NCI-H774 (cell line): ENCODE data around the gene NBEA.

Experiments used
- DNase-seq: peaks from one replicate; lab custom pipeline; 2025; lab: John Stamatoyannopoulos, UW

The NBEA gene

GRCh38 chr13:35514061-35514477 lies 572.0 kb downstream of the NBEA start:
- no peak for DNase-seq

GRCh38 chr13:35514801-35515502 lies 572.9 kb downstream of the NBEA start:
- no peak for DNase-seq

GRCh38 chr13:35518337-35518946 lies 576.4 kb downstream of the NBEA start:
- no peak for DNase-seq

- no peak for DNase-seq
These were observed 582.1 kb downstream of the NBEA start for GRCh38 chr13:35524171-35524570.

- DNase-seq: no peak
These were observed 584.5 kb downstream of the NBEA start for GRCh38 chr13:35526577-35526976.

GRCh38 chr13:35527451-35527850 lies 585.4 kb downstream of the NBEA start:
- no peak for DNase-seq

DNA sequence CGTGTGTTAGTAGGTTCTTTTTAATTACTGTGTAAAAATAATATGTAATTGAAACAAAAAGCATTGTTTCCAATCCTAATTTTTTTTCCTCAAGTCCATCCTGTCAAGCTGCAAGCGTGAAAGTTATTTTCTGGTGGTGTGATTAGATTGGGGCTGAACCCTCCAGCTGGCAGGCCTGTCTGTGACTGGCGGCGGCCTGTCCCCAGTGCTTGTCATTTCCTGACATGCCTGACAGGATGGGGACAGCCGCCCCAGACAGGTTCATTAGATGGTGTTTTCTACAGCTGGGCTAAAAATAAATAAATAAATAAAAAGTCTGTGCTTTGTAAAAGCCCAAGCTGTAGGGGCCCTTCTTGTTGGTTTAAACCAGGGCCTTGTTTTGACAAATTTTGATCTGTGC lies 588.1 kb downstream of the NBEA start:
- DNase-seq: no peak

GRCh38 chr13:35530581-35530980 lies 588.5 kb downstream of the NBEA start:
- DNase-seq: no peak

- DNase-seq: no peak
These were observed 589.5 kb downstream of the NBEA start for GRCh38 chr13:35531526-35531925.

DNA sequence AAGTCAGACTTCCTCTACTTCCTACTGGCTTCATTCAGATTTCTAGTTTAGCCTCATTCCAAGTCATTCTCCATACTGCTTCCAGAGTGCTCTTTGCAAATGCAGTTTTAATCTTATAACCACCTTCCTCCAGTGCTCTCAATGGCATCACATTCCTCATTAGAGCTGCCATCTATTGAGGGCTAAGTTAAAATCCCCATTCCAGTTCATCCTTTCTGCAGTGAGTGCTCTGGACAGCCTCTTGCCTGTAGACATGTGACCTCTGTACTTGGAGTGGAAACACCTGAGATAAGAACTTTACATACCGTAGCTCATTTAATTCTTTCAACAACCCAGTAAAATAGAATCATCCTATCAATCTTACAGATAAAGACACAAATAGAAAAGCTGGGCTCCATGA lies 592.3 kb downstream of the NBEA start:
- no peak for DNase-seq

DNA sequence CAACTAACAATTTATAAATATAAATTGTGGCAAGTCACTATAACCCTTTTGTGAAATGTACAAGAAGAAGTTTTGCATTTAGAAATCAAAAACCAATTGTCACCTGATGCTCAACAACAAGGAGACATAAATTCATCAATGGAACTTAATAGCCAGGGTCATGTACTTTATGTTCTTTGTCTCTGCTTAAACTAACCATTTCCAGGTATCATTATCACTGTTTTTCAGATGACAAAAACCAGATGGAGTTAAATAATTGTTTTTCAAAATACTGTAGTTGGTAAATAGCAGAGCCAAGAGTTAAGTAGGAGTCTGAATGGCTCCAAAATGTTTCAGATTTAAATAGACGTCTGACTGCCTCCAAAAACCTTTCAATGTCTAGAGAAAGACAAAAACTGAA lies 606.7 kb downstream of the NBEA start:
- DNase-seq: no peak

GRCh38 chr13:35549481-35549880 lies 607.4 kb downstream of the NBEA start:
- no peak for DNase-seq

GRCh38 chr13:35552172-35552844 lies 610.2 kb downstream of the NBEA start:
- DNase-seq: no peak

DNA sequence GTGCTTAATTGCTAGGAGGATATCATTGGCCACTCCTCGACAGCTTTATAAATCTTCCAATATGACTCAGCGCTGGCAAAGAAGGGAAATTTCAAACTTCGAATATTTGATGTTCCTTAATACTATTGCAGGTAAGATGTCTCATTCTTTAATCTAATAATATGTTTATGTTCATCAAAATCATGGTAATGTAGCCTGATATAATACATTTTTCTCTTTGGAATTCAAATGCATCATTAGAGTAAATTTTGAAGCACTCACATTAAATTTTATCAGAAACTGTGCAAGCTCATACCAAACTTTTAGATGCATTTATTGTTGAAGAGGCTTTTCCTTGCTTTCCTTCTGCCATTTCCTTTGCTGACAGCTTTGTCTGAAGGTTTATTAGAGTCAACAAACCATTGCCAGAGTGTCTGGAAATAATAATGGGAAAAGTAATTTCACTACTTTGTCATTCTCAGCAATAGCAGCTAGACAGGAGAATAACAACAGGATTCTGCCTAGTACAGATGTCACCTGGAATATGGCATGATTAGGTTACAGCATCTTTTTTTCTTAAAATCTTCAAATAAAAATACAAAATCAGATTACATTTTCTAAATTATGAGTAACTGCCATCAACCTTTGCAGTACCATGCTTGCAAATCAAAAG lies 613.0 kb downstream of the NBEA start:
- no peak for DNase-seq

GRCh38 chr13:35557475-35557874 lies 615.4 kb downstream of the NBEA start:
- no peak for DNase-seq

DNA sequence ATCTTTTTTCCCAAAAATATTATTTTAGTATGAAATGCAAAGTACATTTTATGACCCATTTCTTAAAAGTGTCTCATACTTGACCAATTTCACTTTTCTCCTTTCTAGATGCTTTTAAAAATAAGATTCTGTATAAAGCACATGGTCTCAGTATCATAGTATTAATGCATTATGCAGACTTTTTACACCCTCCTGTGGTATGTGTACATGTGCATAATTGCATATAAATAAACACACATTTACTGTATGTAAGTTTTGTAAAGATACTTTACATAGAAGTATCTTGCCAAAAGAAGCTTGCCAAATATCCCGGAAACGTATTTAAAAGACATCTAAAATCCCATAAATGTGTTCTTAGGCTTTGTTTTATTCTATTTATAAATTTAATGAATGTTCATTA lies 619.5 kb downstream of the NBEA start:
- no peak for DNase-seq

DNA sequence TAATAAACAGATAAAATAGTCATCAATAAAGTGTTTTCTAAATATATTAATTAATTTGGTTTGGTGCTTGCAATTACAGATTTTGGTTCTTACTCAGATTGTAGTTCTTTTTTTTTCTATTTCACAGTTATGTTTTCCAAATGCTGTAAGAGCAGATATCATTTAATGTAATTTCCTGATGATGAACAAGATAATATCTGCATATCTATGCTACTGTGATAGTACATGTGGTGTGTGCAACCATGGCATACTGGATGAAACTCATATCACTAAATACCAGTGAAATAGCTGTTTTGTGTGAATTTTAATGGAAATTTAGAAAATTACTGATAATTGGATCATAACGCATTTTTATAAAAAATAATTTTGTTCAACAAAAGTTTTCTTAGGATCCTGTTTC lies 623.2 kb downstream of the NBEA start:
- no peak for DNase-seq

DNA sequence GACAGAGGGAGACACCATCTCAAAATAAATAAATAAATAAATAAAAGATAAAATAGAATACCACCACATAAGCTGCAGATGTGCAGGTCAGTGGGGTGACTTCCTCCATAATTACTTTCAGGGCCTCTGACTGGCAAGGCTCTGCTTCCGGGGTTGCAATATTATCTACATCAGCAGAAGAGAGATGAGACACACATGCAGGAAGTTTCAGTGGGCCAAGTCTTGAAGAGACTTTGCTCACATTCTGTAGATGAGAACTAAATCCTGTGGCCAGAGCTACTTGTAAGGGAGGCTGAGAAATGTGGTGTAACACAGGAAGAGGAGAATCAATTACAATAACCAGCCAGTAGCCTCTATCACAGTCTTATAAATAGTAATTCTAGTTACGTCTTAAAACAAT lies 624.3 kb downstream of the NBEA start:
- no peak for DNase-seq

GRCh38 chr13:35567406-35567980 lies 625.4 kb downstream of the NBEA start:
- DNase-seq: no peak

GRCh38 chr13:35573639-35574038 lies 631.6 kb downstream of the NBEA start:
- no peak for DNase-seq

GRCh38 chr13:35592457-35592856 lies 650.4 kb downstream of the NBEA start:
- DNase-seq: no peak

DNA sequence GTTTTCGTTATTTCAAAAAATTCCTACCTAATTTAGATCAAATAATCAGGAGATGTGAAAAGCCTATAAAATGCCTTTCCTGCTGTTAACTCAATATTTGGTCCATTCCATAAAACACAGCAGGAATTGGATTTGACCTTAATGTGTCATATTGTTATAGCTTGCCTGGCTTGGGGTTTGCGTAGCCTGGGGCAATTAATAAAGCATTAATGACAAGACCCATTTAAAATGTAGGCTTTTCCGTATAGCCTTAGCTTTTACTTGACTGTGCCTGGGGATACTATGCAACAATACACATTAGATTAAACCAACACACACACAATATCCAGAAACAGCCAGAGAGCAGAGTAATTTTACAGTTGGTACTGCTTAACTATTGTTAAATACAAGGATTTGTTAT lies 651.6 kb downstream of the NBEA start:
- DNase-seq: no peak

GRCh38 chr13:35594096-35594495 lies 652.0 kb downstream of the NBEA start:
- DNase-seq: no peak
